Fibroblast of pulmonary artery (primary cell): Measurements from ENCODE around the gene ANO4.

Experiments used
- DNase-seq: peaks from one replicate; pipeline ENCODE4 v3.0.0-alpha.2; 2010; ENCODE audit warnings: low read depth
- H3K4me3 ChIP-seq: replicated peaks from 2 replicates; pipeline ENCODE4 v1.5.1; 2011; ENCODE audit warnings: low read depth, mild to moderate bottlenecking, control low read depth, low read length, moderate library complexity
- TF ChIP-seq, protein P1 (sequence below): IDR thresholded peaks from 2 replicates; pipeline ENCODE4 v1.5.1; 2011; ENCODE audit warnings: mild to moderate bottlenecking, control low read depth, low read length, inconsistent platforms; ENCODE audit errors: missing control alignments

Gene ANO4

DNA sequence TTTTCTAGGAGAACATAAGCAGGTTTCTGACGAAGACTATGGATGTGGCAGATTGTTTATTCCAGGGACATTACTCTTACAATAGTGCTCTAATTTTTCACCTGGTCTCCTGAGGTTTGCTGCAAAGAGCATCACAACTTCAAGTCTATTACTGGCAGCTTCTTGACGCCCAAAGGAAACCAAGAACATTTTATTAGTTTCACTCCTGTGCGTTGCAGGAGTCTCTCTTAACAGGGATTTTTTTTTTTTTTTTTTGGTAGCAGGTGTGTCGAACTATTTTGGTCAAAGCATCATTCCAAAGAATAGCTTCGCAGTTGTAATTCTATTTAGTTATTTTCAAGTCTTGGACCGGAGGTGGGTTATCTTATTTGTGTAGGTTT, 1.2 kb downstream of the ANO4 start:
- TF ChIP-seq, protein P1, sequence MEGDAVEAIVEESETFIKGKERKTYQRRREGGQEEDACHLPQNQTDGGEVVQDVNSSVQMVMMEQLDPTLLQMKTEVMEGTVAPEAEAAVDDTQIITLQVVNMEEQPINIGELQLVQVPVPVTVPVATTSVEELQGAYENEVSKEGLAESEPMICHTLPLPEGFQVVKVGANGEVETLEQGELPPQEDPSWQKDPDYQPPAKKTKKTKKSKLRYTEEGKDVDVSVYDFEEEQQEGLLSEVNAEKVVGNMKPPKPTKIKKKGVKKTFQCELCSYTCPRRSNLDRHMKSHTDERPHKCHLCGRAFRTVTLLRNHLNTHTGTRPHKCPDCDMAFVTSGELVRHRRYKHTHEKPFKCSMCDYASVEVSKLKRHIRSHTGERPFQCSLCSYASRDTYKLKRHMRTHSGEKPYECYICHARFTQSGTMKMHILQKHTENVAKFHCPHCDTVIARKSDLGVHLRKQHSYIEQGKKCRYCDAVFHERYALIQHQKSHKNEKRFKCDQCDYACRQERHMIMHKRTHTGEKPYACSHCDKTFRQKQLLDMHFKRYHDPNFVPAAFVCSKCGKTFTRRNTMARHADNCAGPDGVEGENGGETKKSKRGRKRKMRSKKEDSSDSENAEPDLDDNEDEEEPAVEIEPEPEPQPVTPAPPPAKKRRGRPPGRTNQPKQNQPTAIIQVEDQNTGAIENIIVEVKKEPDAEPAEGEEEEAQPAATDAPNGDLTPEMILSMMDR, result no peak
- H3K4me3 ChIP-seq, result no peak overlapping the region

DNA sequence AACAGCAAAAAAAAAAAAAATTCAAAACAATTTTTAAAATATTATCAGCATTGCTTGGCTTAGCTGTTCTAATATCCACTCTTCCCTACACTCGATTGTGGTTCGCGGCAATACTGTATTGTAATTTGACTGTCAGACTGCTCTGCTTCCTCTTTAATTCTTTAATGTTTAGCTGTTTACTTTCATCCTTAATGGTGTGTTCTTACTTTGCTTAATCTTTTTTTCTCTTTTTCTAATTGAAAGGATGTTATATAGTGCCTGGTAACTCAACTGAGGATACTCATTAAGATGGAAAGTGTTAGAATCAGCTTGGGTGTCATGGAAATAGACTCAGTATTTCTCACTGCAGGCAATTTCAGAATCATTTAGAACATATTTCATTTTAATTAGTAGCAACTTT, 2.0 kb downstream of the ANO4 start:
- no peak for DNase-seq

More for the DNA sequence above, 1.2 kb downstream of the ANO4 start:
- DNase-seq, result no peak

DNA sequence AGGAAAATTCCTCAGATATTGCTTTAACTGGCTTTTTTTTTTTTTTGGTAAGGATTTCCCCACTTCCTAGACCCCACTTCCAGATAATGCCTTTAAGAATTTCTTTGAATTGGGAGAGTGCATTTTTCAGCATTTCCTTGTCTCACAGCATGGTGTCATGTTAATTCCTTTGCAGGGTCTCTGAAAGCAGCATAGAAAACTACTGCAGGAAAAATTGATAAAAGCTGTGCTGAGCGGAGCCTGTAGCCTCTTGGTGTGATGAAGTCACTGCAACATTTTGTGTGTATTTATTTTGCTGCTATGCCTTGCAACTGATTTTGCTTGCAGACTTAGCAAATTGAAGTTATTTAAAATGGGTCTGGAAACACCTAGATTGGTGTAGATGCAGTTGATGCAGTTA, 2.7 kb downstream of the ANO4 start:
- no peak overlapping the region for H3K4me3 ChIP-seq
- DNase-seq, result no peak
- TF ChIP-seq, protein P1, result no peak

More for the DNA sequence above, 2.0 kb downstream of the ANO4 start:
- H3K4me3 ChIP-seq, result no peak overlapping the region
- TF ChIP-seq, protein P1, result no peak

DNA sequence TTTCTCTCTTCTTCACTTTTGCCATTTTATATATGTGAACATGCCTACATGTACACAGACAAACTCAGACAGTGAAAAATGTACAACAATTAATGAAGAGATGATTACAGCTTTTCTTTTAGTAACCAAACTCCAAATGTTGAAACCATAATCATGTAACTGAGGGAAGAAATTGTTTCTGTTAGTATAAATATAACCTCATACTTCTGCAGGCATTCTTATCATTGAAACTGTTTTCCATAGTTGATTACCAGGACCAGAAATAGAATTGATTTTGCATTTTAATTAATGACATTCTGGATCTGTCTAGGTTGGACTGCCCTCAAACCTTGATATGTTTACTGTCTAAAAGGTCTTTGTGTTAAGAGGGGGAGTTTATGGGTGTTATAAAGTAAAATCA, 3.2 kb downstream of the ANO4 start:
- H3K4me3 ChIP-seq, result no peak overlapping the region
- DNase-seq, result no peak
- TF ChIP-seq, protein P1, result no peak

DNA sequence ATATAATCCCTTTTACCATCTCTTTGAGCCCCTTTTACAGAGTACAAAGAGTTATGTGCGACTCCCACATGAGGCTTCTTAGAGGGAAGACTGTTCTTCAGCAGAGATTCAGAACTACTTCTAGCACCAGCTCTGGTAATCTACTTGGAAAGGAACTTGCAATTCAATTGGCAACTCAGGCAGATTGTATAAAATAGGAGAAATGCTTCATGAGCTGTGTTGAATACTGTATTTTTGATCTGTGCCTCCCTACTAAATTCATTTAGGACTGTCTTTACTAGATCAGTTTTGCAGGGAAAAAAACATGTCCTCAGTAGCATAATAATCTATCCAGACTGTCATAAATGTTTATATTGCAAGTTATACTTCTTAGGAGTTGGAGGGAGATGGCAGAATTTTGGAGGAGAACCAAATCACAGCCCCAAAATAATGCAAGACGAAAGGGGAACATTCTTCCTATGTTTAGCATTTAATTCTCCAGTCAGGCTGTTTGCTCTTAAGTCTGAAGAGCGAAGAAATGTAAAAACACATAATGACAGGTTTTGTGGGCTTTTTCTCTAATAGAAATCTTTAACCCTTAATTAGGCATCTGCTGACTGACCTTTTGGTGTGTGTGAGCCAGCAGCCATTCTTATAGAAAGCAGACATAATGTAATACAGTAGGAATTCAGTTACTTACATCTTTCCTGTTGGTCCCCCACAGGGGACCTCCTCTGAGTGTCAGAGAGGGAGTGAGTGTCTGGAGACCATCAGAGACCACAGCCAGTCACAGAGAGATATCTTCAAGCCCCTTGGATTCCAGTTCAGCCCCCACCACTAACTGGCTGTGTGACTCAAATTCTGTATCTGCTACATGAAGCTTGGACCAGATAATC, 3.9 kb downstream of the ANO4 start:
- TF ChIP-seq, protein P1, result no peak
- no peak overlapping the region for H3K4me3 ChIP-seq

DNA sequence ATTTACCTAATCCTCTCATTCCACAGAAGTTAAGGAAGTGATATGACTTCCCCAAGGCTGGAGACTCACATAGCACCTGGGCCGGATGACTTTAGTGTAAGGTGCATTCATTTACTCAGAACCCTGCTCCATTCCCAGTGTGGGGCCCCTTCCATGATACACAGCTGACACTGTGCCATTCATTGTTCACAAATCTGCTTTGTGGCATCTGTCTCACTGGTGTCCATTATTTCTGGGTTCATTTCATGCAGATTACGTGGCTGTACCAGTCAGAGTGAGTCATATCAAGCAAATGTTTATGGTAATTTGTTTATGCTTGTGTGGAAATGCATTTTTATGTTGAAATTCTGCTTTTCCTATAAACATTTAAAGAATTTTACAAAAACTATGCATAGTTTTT, 5.2 kb downstream of the ANO4 start:
- no peak overlapping the region for H3K4me3 ChIP-seq
- DNase-seq, result no peak
- TF ChIP-seq, protein P1, result no peak

More for the DNA sequence above, 3.9 kb downstream of the ANO4 start:
- DNase-seq, result no peak

DNA sequence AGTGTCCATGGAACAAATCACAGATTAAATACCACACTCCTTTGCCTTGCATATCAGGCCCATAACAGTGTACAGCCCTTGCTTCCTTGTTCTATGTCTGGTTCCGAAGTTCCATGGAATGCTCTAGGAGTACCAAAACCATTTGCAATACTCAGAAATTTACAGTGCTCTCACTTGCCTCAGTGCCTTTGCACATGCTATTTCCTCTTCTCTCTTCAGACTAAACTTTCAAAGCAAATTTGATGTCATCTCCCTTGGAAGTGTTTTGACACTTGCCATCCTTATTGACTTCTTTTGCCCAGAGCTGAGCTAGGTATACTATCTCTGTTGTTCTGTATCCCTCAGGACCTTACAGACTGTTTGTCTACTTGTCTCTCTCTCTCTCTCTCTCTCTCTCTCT, 6.1 kb downstream of the ANO4 start:
- DNase-seq, result no peak
- TF ChIP-seq, protein P1, result no peak
- H3K4me3 ChIP-seq, result no peak overlapping the region
